KMS-11 (cell line): ENCODE measurements around the gene PHF21A.
"Not testable (repeated sequence)": the region's sequence is repeated elsewhere in the genome, so short reads cannot be mapped to it uniquely, and the experiment has no call there.

Source experiments
- H2AFZ ChIP-seq: fragments of 200-600 bp; sonication (generic); 2 replicates; pipeline ENCODE4 v1.6.1; 2016; ENCODE audit warnings: antibody characterized with exemption, mixed run types, low read depth
- H3K27ac ChIP-seq: fragments of 200-600 bp; sonication (generic); 2 replicates; pipeline ENCODE4 v1.6.1; 2016; ENCODE audit warnings: mild to moderate bottlenecking, mixed run types
- H3K27me3 ChIP-seq: fragments of 200-600 bp; sonication (generic); 2 replicates; pipeline ENCODE4 v1.6.1; 2017; ENCODE audit warnings: mild to moderate bottlenecking, low read depth, mixed run types, moderate library complexity; ENCODE audit not compliant: insufficient read depth
- H3K36me3 ChIP-seq: fragments of 200-600 bp; sonication (generic); 2 replicates; pipeline ENCODE4 v1.6.1; 2017; ENCODE audit warnings: mild to moderate bottlenecking, mixed run types; ENCODE audit not compliant: insufficient read depth
- H3K4me1 ChIP-seq: fragments of 200-600 bp; sonication (generic); 2 replicates; pipeline ENCODE4 v1.6.1; 2016; ENCODE audit warnings: mild to moderate bottlenecking, low read depth, mixed run types; ENCODE audit not compliant: poor library complexity, severe bottlenecking
- H3K4me2 ChIP-seq: fragments of 200-600 bp; sonication (generic); 2 replicates; pipeline ENCODE4 v1.7.0; 2016; ENCODE audit warnings: mild to moderate bottlenecking, mixed run types
- H3K4me3 ChIP-seq: fragments of 200-600 bp; sonication (generic); IDR thresholded peaks from 2 replicates; pipeline ENCODE4 v1.6.1; 2017; ENCODE audit warnings: low read depth, low read length, mixed read lengths; ENCODE audit not compliant: insufficient read depth
- H3K79me2 ChIP-seq: fragments of 200-600 bp; sonication (generic); 2 replicates; pipeline ENCODE4 v1.6.1; 2016; ENCODE audit warnings: low read depth, mixed run types; ENCODE audit not compliant: insufficient read depth
- H3K9ac ChIP-seq: fragments of 200-600 bp; sonication (generic); 2 replicates; pipeline ENCODE4 v1.6.1; 2016; ENCODE audit warnings: mild to moderate bottlenecking, mixed run types
- H4K20me1 ChIP-seq: fragments of 200-600 bp; sonication (generic); 2 replicates; pipeline ENCODE4 v1.6.1; 2016; ENCODE audit warnings: mild to moderate bottlenecking, mixed run types; ENCODE audit not compliant: insufficient read depth
- TF ChIP-seq, protein P1 (sequence below): fragments of 200-600 bp; sonication (generic); conservative IDR thresholded peaks from 2 replicates; pipeline ENCODE4 v1.6.1; 2017; ENCODE audit warnings: low read depth, mild to moderate bottlenecking, antibody characterized with exemption, low read length, moderate library complexity, mixed read lengths

PHF21A gene

GRCh38 chr11:46015941-46016340 lies 105.3 kb downstream of the PHF21A start:
- Histone ChIP-seq H3K4me1 (no peaks in the 10 kb centered on the region), H3K36me3 (no peaks in the 10 kb centered on the region), H3K9ac (no peak overlapping the region), H4K20me1 (no peaks in the 10 kb centered on the region), H3K27me3 (no peaks in the 10 kb centered on the region), H3K27ac (no peak overlapping the region), H3K79me2 (no peaks in the 10 kb centered on the region), H2AFZ (no peak overlapping the region), H3K4me2 (no peak overlapping the region), H3K4me3 (no peak overlapping the region)
- TF ChIP-seq, protein P1, sequence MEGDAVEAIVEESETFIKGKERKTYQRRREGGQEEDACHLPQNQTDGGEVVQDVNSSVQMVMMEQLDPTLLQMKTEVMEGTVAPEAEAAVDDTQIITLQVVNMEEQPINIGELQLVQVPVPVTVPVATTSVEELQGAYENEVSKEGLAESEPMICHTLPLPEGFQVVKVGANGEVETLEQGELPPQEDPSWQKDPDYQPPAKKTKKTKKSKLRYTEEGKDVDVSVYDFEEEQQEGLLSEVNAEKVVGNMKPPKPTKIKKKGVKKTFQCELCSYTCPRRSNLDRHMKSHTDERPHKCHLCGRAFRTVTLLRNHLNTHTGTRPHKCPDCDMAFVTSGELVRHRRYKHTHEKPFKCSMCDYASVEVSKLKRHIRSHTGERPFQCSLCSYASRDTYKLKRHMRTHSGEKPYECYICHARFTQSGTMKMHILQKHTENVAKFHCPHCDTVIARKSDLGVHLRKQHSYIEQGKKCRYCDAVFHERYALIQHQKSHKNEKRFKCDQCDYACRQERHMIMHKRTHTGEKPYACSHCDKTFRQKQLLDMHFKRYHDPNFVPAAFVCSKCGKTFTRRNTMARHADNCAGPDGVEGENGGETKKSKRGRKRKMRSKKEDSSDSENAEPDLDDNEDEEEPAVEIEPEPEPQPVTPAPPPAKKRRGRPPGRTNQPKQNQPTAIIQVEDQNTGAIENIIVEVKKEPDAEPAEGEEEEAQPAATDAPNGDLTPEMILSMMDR, result no peak

DNA sequence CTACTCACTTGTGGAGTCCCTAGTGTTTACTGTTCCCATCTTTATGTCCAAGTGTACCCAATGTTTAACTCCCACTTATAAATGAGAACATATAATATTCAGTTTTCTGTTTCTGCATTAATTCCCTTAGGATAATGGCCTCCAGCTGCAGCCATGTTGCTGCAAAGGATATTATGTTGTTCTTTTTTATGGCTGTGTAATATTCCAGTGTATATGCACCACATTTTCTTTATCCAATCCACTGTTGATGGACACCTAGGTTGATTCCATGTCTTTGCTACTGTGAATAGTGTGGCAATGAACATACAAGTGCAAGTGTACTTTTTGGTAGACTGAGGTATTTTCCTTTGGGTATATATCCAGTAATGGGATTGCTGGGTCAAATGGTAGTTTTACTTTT lies 107.1 kb downstream of the PHF21A start:
- not testable (repeated sequence) for H3K9ac ChIP-seq, H2AFZ ChIP-seq, H4K20me1 ChIP-seq, H3K79me2 ChIP-seq, H3K36me3 ChIP-seq, H3K4me3 ChIP-seq, H3K4me2 ChIP-seq, H3K27me3 ChIP-seq, H3K27ac ChIP-seq, H3K4me1 ChIP-seq

GRCh38 chr11:46012185-46012584 lies 109.1 kb downstream of the PHF21A start:
- Histone ChIP-seq H2AFZ (no peak overlapping the region), H4K20me1 (no peaks in the 10 kb centered on the region), H3K4me1 (no peaks in the 10 kb centered on the region), H3K27me3 (no peaks in the 10 kb centered on the region), H3K79me2 (no peaks in the 10 kb centered on the region), H3K36me3 (no peaks in the 10 kb centered on the region), H3K27ac (no peak overlapping the region), H3K4me3 (no peak overlapping the region), H3K9ac (no peak overlapping the region), H3K4me2 (no peak overlapping the region)
- TF ChIP-seq, protein P1, result no peak

DNA sequence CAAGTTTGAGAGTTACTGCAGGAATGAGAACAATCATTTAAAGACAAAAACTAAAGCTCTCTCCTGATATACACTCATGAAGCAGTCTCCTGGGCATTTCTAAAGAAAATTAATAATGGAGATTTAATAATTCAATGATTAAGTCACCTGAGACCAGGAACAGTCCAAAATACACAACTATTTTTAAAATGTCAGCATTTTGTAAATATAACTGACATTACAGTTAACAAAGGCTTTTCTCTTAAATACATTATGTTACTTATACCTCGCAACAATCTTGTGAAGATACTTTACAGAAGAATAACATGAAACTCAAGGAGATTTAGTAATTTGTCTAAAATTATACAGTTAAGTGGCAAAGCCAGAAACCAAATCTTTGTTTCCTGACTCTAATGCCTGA lies 111.2 kb downstream of the PHF21A start:
- TF ChIP-seq, protein P1, result no peak
- Histone ChIP-seq H3K4me1 (no peaks in the 10 kb centered on the region), H3K36me3 (no peaks in the 10 kb centered on the region), H3K27ac (no peak overlapping the region), H4K20me1 (no peaks in the 10 kb centered on the region), H3K27me3 (no peaks in the 10 kb centered on the region), H2AFZ (no peak overlapping the region), H3K9ac (no peak overlapping the region), H3K79me2 (no peaks in the 10 kb centered on the region), H3K4me3 (no peak overlapping the region), H3K4me2 (no peak overlapping the region)

DNA sequence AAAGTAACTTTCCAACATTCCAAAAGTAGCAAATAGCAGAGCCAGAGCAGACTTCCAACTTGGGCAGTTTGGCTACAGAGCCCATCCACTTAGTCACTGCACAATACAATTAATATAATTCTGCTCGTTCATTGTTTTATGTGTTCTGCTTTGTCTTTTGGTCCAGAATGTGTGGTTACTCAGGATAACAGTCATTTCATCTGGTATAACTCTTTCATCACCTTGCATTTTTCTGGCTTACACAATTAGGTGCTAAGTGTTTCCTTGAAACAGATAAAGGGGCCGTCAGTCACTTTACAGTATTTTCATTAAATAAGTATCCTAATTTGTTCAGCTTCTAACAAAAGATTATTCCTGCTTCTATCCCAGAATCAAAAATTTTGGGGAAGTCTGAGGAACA lies 111.6 kb downstream of the PHF21A start:
- H3K4me3 ChIP-seq, result no peak overlapping the region
- no peaks in the 10 kb centered on the region for H3K4me1 ChIP-seq
- H3K27ac ChIP-seq, result no peak overlapping the region
- H3K36me3 ChIP-seq, result no peaks in the 10 kb centered on the region
- TF ChIP-seq, protein P1, result no peak
- no peaks in the 10 kb centered on the region for H3K79me2 ChIP-seq
- H2AFZ ChIP-seq, result no peak overlapping the region
- H3K4me2 ChIP-seq, result no peak overlapping the region
- no peaks in the 10 kb centered on the region for H3K27me3 ChIP-seq
- H3K9ac ChIP-seq, result no peak overlapping the region
- H4K20me1 ChIP-seq, result no peaks in the 10 kb centered on the region
